OCI-LY7 (cell line): ENCODE measurements around the gene NF1. TPM values are rescaled to one million over a fixed set of nuclear protein-coding genes. Genes with fewer than 3 reads are reported as not detected.

Source experiments
- BruUV-seq: library from RNA; stranded (reverse); fragments of 400-500 nt; replicated peaks from 2 replicates; lab custom pipeline; 2021; lab: Mats Ljungman, UMichigan
- CTCF ChIA-PET: fragments of 300-600 bp; sonication (Branson Sonifier 250); formaldehyde crosslinking; loops from one replicate; lab custom pipeline; 2022; ENCODE audit warnings: antibody characterized with exemption; ENCODE audit not compliant: unreplicated experiment; lab: Charles Lee
- POLR2A ChIA-PET: fragments of 300-600 bp; sonication (Branson Sonifier 250); formaldehyde crosslinking; loops from one replicate; lab custom pipeline; 2022; ENCODE audit warnings: antibody characterized with exemption; lab: Charles Lee
- DNase-seq: peaks from one replicate; pipeline ENCODE4 v3.0.0-alpha.2; 2015; ENCODE audit warnings: low spot score
- H2AFZ ChIP-seq: fragments of 200-600 bp; sonication (generic), shearing (Covaris generic); 2 replicates; pipeline ENCODE4 v1.6.1; 2014; ENCODE audit warnings: mild to moderate bottlenecking, antibody characterized with exemption, low read length, moderate library complexity
- H3K27ac ChIP-seq: fragments of 200-600 bp; sonication (generic); 2 replicates; pipeline ENCODE4 v1.5.1; 2014; ENCODE audit warnings: mixed run types, low read depth, mild to moderate bottlenecking, moderate library complexity, low read length, inconsistent platforms; ENCODE audit not compliant: poor library complexity, severe bottlenecking
- H3K36me3 ChIP-seq: fragments of 200-600 bp; sonication (generic); 2 replicates; pipeline ENCODE4 v1.6.1; 2014; ENCODE audit warnings: mild to moderate bottlenecking, antibody characterized with exemption, low read length, moderate library complexity, mixed read lengths; ENCODE audit not compliant: insufficient read depth
- H3K4me1 ChIP-seq: fragments of 200-600 bp; sonication (generic); 2 replicates; pipeline ENCODE4 v1.5.1; 2014; ENCODE audit warnings: mild to moderate bottlenecking, low read length; ENCODE audit not compliant: insufficient read depth, poor library complexity, severe bottlenecking
- H3K4me2 ChIP-seq: fragments of 200-600 bp; sonication (generic); 2 replicates; pipeline ENCODE4 v1.6.1; 2014; ENCODE audit warnings: mild to moderate bottlenecking, low read length
- H3K4me3 ChIP-seq: fragments of 200-600 bp; sonication (generic); 2 replicates; pipeline ENCODE4 v1.5.1; 2014; ENCODE audit warnings: mild to moderate bottlenecking, low read depth, low read length; ENCODE audit not compliant: poor library complexity, severe bottlenecking
- H3K79me2 ChIP-seq: fragments of 200-600 bp; sonication (generic); 2 replicates; pipeline ENCODE4 v1.6.1; 2016; ENCODE audit warnings: low read depth, mild to moderate bottlenecking, low read length, moderate library complexity, mixed read lengths; ENCODE audit not compliant: insufficient read depth
- H3K9me2 ChIP-seq: fragments of 200-600 bp; sonication (generic); 2 replicates; pipeline ENCODE4 v1.6.1; 2016; ENCODE audit warnings: mild to moderate bottlenecking, low read length, mixed read lengths; ENCODE audit not compliant: insufficient read depth
- H3K9me3 ChIP-seq: fragments of 200-600 bp; sonication (generic); 2 replicates; pipeline ENCODE4 v1.6.1; 2014; ENCODE audit warnings: mild to moderate bottlenecking, mixed run types, low read length, mixed read lengths
- H4K20me1 ChIP-seq: fragments of 200-600 bp; sonication (generic); 2 replicates; pipeline ENCODE4 v1.6.1; 2014; ENCODE audit warnings: mild to moderate bottlenecking, antibody characterized with exemption, low read length, moderate library complexity, mixed read lengths; ENCODE audit not compliant: insufficient read depth
- CTCF ChIP-seq: fragments of 200-600 bp; sonication (generic); conservative IDR thresholded peaks from 2 replicates; pipeline ENCODE4 v1.5.1; 2014; ENCODE audit warnings: mild to moderate bottlenecking, antibody characterized with exemption, low read length, moderate library complexity, mixed read lengths
- EZH2phosphoT487 ChIP-seq: fragments of 200-600 bp; sonication (generic); IDR thresholded peaks from 2 replicates; pipeline ENCODE4 v1.6.1; 2018; ENCODE audit warnings: low read depth, borderline replicate concordance, mild to moderate bottlenecking, mixed run types, antibody characterized with exemption, low read length, moderate library complexity, mixed read lengths
- intact Hi-C: fragments of 100-400 bp; cut with micrococcal nuclease; formaldehyde crosslinking; loops from one replicate; pipeline ENCODE4 v1.10.0; 2022; ENCODE audit not compliant: unreplicated experiment
- total RNA-seq, 2 experiments: library from RNA; depleted of rRNA in 1 of 2; stranded (reverse); fragments of >200 nt in 1 of 2; shearing (Covaris generic) in 1 of 2; gene quantifications; 2 replicates each; pipeline ENCODE4 v1.2.3, GENCODE V29; 2014 to 2022

Gene NF1
- total RNA-seq, 2 experiments from 2014 or later = 38.7 to 64.8 TPM

GRCh38 chr17:31417051-31417792 lies 322.4 kb downstream of the NF1 start:
- Histone ChIP-seq H2AFZ (no peak overlapping the region), H3K4me1 (no peaks in the 10 kb centered on the region), H3K27ac (no peak overlapping the region), H3K9me2 (no peaks in the 10 kb centered on the region), H4K20me1 (no peaks in the 10 kb centered on the region), H3K36me3 (no peaks in the 10 kb centered on the region), H3K9me3 (no peaks in the 10 kb centered on the region), H3K4me2 (no peak overlapping the region), H3K4me3 (no peak overlapping the region), H3K79me2 (no peaks in the 10 kb centered on the region)
- BruUV-seq = no TSS peak
- no peak for DNase-seq
- no peak for TF ChIP-seq EZH2phosphoT487
- no peak for TF ChIP-seq CTCF
- POLR2A ChIA-PET = interaction anchor here (0.6 kb wide), 1 partner anchor 60 kb away, joined by 4 read pairs; no protein-coding TSS in a partner anchor
- CTCF ChIA-PET = no interaction called here
- intact Hi-C loops = no loop called here

- H2AFZ ChIP-seq = no peak overlapping the region
- DNase-seq = no peak
- H3K4me1 ChIP-seq = no peaks in the 10 kb centered on the region
- no peak overlapping the region for H3K4me2 ChIP-seq
- no TSS peak for BruUV-seq
- H3K36me3 ChIP-seq = no peaks in the 10 kb centered on the region
- no peaks in the 10 kb centered on the region for H3K9me2 ChIP-seq
- ChIA-PET CTCF (no interaction called here), POLR2A (no interaction called here)
- H3K79me2 ChIP-seq = no peaks in the 10 kb centered on the region
- no peak overlapping the region for H3K27ac ChIP-seq
- H3K4me3 ChIP-seq = no peak overlapping the region
- H3K9me3 ChIP-seq = no peaks in the 10 kb centered on the region
- H4K20me1 ChIP-seq = no peaks in the 10 kb centered on the region
- intact Hi-C loops = no loop called here
- TF ChIP-seq EZH2phosphoT487 (no peak), CTCF (no peak)
These were observed 324.1 kb downstream of the NF1 start for GRCh38 chr17:31418773-31419350.

- H3K4me2 ChIP-seq = no peak overlapping the region
- H3K4me3 ChIP-seq = no peak overlapping the region
- H4K20me1 ChIP-seq = no peaks in the 10 kb centered on the region
- TF ChIP-seq EZH2phosphoT487 (no peak), CTCF (no peak)
- H3K36me3 ChIP-seq = no peaks in the 10 kb centered on the region
- no peaks in the 10 kb centered on the region for H3K9me2 ChIP-seq
- no peak overlapping the region for H2AFZ ChIP-seq
- no TSS peak for BruUV-seq
- CTCF ChIA-PET = no interaction called here
- H3K4me1 ChIP-seq = no peaks in the 10 kb centered on the region
- POLR2A ChIA-PET = no interaction called here
- H3K27ac ChIP-seq = no peak overlapping the region
- intact Hi-C loops = no loop called here
- H3K9me3 ChIP-seq = no peaks in the 10 kb centered on the region
- H3K79me2 ChIP-seq = no peaks in the 10 kb centered on the region
- DNase-seq = no peak
These were observed 327.7 kb downstream of the NF1 start for GRCh38 chr17:31422443-31422842.
